Keratinocyte (primary cell): ENCODE results near the gene SLC22A12. TPM values are rescaled to one million over a fixed set of nuclear protein-coding genes. Genes with fewer than 3 reads are reported as not detected.

Experiments used
- DNase-seq: peaks from one replicate; pipeline ENCODE4 v3.0.0-alpha.2; 2011; ENCODE audit warnings: low read depth, missing footprints, low spot score
- FAIRE-seq: peaks from 2 replicates; lab custom pipeline; 2011; peaks lifted over from hg19 to GRCh38; lab: Jason Lieb, UNC
- H2AFZ ChIP-seq: 2 replicates; pipeline ENCODE4 v1.6.0; 2012; ENCODE audit warnings: low read length, control low read depth, inconsistent platforms; ENCODE audit not compliant: control insufficient read depth
- H3K27ac ChIP-seq: 2 replicates; pipeline ENCODE4 v1.5.1; 2011; ENCODE audit warnings: low read length; ENCODE audit not compliant: control insufficient read depth, insufficient read depth
- H3K27me3 ChIP-seq: 3 replicates; pipeline ENCODE4 v1.6.0; 2011; ENCODE audit warnings: low read length; ENCODE audit not compliant: control insufficient read depth, insufficient read depth; ENCODE audit errors: extremely low read depth
- H3K36me3 ChIP-seq, 2 experiments: 2 replicates in 1 of 2; 3 replicates in 1 of 2; pipeline ENCODE4 v1.5.1; 2011; ENCODE audit warnings: low read length in 2 of 2, mild to moderate bottlenecking in 1 of 2; ENCODE audit not compliant: control insufficient read depth in 2 of 2, insufficient read depth in 2 of 2; ENCODE audit errors: extremely low read depth in 1 of 2
- H3K4me1 ChIP-seq: 3 replicates; pipeline ENCODE4 v1.5.1; 2011; ENCODE audit warnings: low read length; ENCODE audit not compliant: control insufficient read depth, insufficient read depth; ENCODE audit errors: extremely low read depth
- H3K4me2 ChIP-seq: 3 replicates; pipeline ENCODE4 v1.6.0; 2011; ENCODE audit warnings: low read depth, low read length; ENCODE audit not compliant: control insufficient read depth, insufficient read depth; ENCODE audit errors: extremely low read depth
- H3K4me3 ChIP-seq, 3 experiments: fragments of 200-600 bp in 1 of 3; sonication (generic) in 1 of 3; 2 replicates in 2 of 3; 3 replicates in 1 of 3; pipeline ENCODE4 v1.5.1; 2011 to 2016; ENCODE audit warnings: low read length in 3 of 3, mild to moderate bottlenecking in 3 of 3, control low read depth in 2 of 3, inconsistent platforms in 1 of 3, low read depth in 1 of 3, mixed read lengths in 1 of 3, mixed run types in 1 of 3, moderate library complexity in 1 of 3; ENCODE audit not compliant: control insufficient read depth in 2 of 3, insufficient read depth in 2 of 3; ENCODE audit errors: extremely low read depth in 1 of 3
- H3K79me2 ChIP-seq: 2 replicates; pipeline ENCODE4 v1.6.0; 2012; ENCODE audit warnings: low read length; ENCODE audit not compliant: control insufficient read depth, insufficient read depth
- H3K9ac ChIP-seq: 3 replicates; pipeline ENCODE4 v1.6.0; 2011; ENCODE audit warnings: low read length; ENCODE audit not compliant: control insufficient read depth, insufficient read depth; ENCODE audit errors: extremely low read depth
- H3K9me1 ChIP-seq: 3 replicates; pipeline ENCODE4 v1.6.0; 2011; ENCODE audit warnings: low read length; ENCODE audit not compliant: control insufficient read depth, insufficient read depth; ENCODE audit errors: extremely low read depth
- H3K9me3 ChIP-seq: 2 replicates; pipeline ENCODE4 v1.5.1; 2012; ENCODE audit warnings: low read depth, low read length; ENCODE audit not compliant: control insufficient read depth
- H4K20me1 ChIP-seq: 3 replicates; pipeline ENCODE4 v1.6.0; 2011; ENCODE audit warnings: low read length; ENCODE audit not compliant: control insufficient read depth, insufficient read depth; ENCODE audit errors: extremely low read depth
- EZH2 ChIP-seq: IDR thresholded peaks from one replicate; pipeline ENCODE4 v1.6.1; 2012; ENCODE audit warnings: inconsistent platforms, mild to moderate bottlenecking, low read length, moderate library complexity
- dilution Hi-C: fragments of 300-500 bp; cut with MboI; formaldehyde crosslinking; loops from one replicate; pipeline ENCODE4 v1.7.0; 2020; ENCODE audit warnings: low sequenced_read_pairs; ENCODE audit not compliant: extremely low pct_ligation_motif_present
- polyA plus RNA-seq, 5 experiments: library from polyadenylated mRNA; depleted of rRNA in 3 of 5; stranded (reverse) in 3 of 5; stranded (forward) in 1 of 5; unstranded in 1 of 5; fragments of >200 nt; gene quantifications; 1 replicate in 1 of 5; 2 replicates in 3 of 5; 3 replicates in 1 of 5; pipeline versions ENCODE4 v1.2.1 to v1.2.3, GENCODE V29; 2011 to 2012; ENCODE audit warnings: missing spikeins in 2 of 5, low read depth in 1 of 5, low replicate concordance in 1 of 5
- TF ChIP-seq, protein P1 (sequence below), 3 experiments: IDR thresholded peaks in 1 of 3; conservative IDR thresholded peaks in 1 of 3; optimal IDR thresholded peaks in 1 of 3; 2 replicates in 2 of 3; 3 replicates in 1 of 3; pipeline versions ENCODE3 to v1.5.1; 2011; ENCODE audit warnings: low read length in 3 of 3, mild to moderate bottlenecking in 3 of 3, moderate library complexity in 2 of 3, control low read depth in 1 of 3, inconsistent platforms in 1 of 3; ENCODE audit not compliant: insufficient read depth in 2 of 3; ENCODE audit errors: extremely low read depth in 1 of 3

Gene SLC22A12
- polyA plus RNA-seq, 1 donor (not counting 4 experiments of a cell fraction or from before 2014, with no cell fraction given) = not detected

DNA sequence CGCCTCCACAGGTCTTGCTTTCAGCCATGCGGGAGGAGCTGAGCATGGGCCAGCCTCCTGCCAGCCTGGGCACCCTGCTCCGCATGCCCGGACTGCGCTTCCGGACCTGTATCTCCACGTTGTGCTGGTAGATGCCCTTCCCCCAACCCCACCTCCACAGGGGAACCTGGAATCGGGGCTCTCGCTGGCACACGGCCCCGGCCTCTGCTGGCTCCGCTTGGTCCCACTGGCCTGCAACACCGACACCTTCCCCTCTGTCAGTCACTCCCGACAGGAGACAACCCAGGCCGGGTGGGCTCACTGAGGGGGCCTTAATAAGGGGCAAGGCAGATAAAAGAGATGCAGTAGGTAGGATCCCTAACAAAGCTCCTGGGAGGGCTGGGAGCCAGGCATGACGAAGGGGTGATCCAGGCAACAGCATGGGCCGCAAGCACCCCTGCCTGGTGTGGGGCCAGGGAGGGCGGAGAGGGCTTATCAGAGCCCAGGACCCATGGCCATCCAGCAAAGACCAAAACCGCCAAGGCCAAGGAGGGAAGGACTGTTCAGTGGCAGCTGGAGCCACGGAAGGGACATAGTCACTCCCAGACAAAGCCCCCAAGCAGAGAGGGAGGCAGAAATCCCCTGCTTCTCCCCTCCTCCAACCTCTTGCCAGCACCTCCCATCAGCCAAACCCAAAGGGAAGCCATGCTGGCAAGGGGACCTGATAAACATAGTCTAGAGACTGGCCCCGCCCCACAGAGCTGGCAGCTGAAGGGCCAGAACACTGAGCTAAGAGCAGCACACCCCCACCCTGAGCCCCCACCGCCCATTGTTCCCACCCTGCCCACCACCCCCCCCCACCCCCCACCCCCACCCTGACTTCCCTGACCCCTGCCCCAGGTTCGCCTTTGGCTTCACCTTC is 8.0 kb downstream of the SLC22A12 start:
- no peak for DNase-seq
- H3K27ac ChIP-seq = no peak overlapping the region
- H4K20me1 ChIP-seq = no peaks in the 10 kb centered on the region
- no peak for TF ChIP-seq EZH2
- FAIRE-seq = no peak
- no peak overlapping the region for H3K9ac ChIP-seq
- no peaks in the 10 kb centered on the region for H3K4me1 ChIP-seq
- no peaks in the 10 kb centered on the region for H3K9me1 ChIP-seq
- H2AFZ ChIP-seq = no peak overlapping the region
- no peaks in the 10 kb centered on the region for H3K27me3 ChIP-seq
- H3K9me3 ChIP-seq = peaks cover 4% of the 10 kb centered on the region
- dilution Hi-C loops = no loop called here
- H3K4me3 ChIP-seq = no peak overlapping the region
- H3K4me2 ChIP-seq = no peak overlapping the region
- no peaks in the 10 kb centered on the region for H3K36me3 ChIP-seq
- no peaks in the 10 kb centered on the region for H3K79me2 ChIP-seq

DNA sequence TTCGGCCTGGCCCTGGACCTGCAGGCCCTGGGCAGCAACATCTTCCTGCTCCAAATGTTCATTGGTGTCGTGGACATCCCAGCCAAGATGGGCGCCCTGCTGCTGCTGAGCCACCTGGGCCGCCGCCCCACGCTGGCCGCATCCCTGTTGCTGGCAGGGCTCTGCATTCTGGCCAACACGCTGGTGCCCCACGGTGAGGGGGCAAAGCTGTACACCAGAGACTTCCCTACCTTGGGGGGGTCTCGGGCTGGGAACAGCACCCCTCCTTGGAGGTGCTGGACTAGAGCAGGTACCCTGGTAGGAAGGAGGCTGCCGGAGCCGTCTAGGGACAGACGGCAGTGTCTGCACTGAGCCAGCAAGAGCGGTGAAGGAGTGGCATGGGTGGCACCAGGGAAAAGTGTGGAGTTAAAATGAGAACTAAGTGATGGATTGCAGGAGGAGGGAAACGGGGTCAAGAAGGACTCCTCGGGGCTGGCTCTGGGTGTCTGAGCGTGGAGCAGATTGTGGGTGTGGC is 8.7 kb downstream of the SLC22A12 start:
- Histone ChIP-seq H2AFZ (no peak overlapping the region), H3K27ac (no peak overlapping the region), H3K9me3 (peaks cover 4% of the 10 kb centered on the region), H3K9ac (no peak overlapping the region), H3K9me1 (no peaks in the 10 kb centered on the region), H3K4me1 (no peaks in the 10 kb centered on the region), H3K27me3 (peaks cover 3% of the 10 kb centered on the region), H3K36me3 (no peaks in the 10 kb centered on the region), H3K4me3 (no peak overlapping the region), H4K20me1 (no peaks in the 10 kb centered on the region), H3K79me2 (no peaks in the 10 kb centered on the region), H3K4me2 (no peak overlapping the region)
- FAIRE-seq (no peak), DNase-seq (no peak)
- dilution Hi-C loops = no loop called here
- TF ChIP-seq EZH2 = no peak
- TF ChIP-seq, protein P1, sequence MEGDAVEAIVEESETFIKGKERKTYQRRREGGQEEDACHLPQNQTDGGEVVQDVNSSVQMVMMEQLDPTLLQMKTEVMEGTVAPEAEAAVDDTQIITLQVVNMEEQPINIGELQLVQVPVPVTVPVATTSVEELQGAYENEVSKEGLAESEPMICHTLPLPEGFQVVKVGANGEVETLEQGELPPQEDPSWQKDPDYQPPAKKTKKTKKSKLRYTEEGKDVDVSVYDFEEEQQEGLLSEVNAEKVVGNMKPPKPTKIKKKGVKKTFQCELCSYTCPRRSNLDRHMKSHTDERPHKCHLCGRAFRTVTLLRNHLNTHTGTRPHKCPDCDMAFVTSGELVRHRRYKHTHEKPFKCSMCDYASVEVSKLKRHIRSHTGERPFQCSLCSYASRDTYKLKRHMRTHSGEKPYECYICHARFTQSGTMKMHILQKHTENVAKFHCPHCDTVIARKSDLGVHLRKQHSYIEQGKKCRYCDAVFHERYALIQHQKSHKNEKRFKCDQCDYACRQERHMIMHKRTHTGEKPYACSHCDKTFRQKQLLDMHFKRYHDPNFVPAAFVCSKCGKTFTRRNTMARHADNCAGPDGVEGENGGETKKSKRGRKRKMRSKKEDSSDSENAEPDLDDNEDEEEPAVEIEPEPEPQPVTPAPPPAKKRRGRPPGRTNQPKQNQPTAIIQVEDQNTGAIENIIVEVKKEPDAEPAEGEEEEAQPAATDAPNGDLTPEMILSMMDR (optimal IDR thresholded peaks at IDR 0.05 in 1 of 3, IDR thresholded peaks at IDR 0.05 in 1 of 3, conservative IDR thresholded peaks at IDR 0.05 in 1 of 3; ENCODE audit: extremely low read depth in 1 of 3, insufficient read depth in 2 of 3, low read length in 3 of 3) = no peak
